HG02763 (cell line): ENCODE data around the gene SGK1.
"Not testable (repeated sequence)": the region's sequence is repeated elsewhere in the genome, so short reads cannot be mapped to it uniquely, and the experiment has no call there.

ENCODE experiments used
- ATAC-seq: cut with Tn5 transposase; IDR thresholded peaks from one replicate; pipeline ENCODE4 v1.9.1; 2021; ENCODE audit warnings: mild to moderate bottlenecking, moderate library complexity; ENCODE audit not compliant: unreplicated experiment

SGK1 gene

GRCh38 chr6:134256862-134257261 lies 61.0 kb downstream of the SGK1 start:
- no peak for ATAC-seq

- not testable (repeated sequence) for ATAC-seq
These were observed 62.6 kb downstream of the SGK1 start for GRCh38 chr6:134255280-134255679.

GRCh38 chr6:134254118-134254517 lies 63.8 kb downstream of the SGK1 start:
- ATAC-seq, result no peak

GRCh38 chr6:134253681-134254080 lies 64.2 kb downstream of the SGK1 start:
- ATAC-seq, result no peak

GRCh38 chr6:134251320-134251719 lies 66.6 kb downstream of the SGK1 start:
- no peak for ATAC-seq

- no peak for ATAC-seq
These were observed 67.1 kb downstream of the SGK1 start for GRCh38 chr6:134250776-134251175.

GRCh38 chr6:134249759-134250602 lies 67.9 kb downstream of the SGK1 start:
- no peak for ATAC-seq

- ATAC-seq, result no peak
These were observed 68.6 kb downstream of the SGK1 start for GRCh38 chr6:134249239-134249758.

- no peak for ATAC-seq
These were observed 69.9 kb downstream of the SGK1 start for GRCh38 chr6:134247844-134248580.

GRCh38 chr6:134247231-134247833 lies 70.6 kb downstream of the SGK1 start:
- peak; percentile 92 for ATAC-seq

- ATAC-seq, result no peak
These were observed 72.2 kb downstream of the SGK1 start for GRCh38 chr6:134245706-134246105.

GRCh38 chr6:134245041-134245440 lies 72.9 kb downstream of the SGK1 start:
- ATAC-seq, result no peak

GRCh38 chr6:134240665-134241431 lies 77.1 kb downstream of the SGK1 start:
- no peak for ATAC-seq

- no peak for ATAC-seq
These were observed 78.7 kb downstream of the SGK1 start for GRCh38 chr6:134238960-134239795.

- no peak for ATAC-seq
These were observed 79.9 kb downstream of the SGK1 start for GRCh38 chr6:134238006-134238405.

GRCh38 chr6:134235937-134236751 lies 81.8 kb downstream of the SGK1 start:
- ATAC-seq, result peak; percentile 90

GRCh38 chr6:134235334-134235733 lies 82.6 kb downstream of the SGK1 start:
- ATAC-seq, result not testable (repeated sequence)

GRCh38 chr6:134233180-134233955 lies 84.5 kb downstream of the SGK1 start:
- no peak for ATAC-seq
